H1 (cell line): ENCODE data around the gene DDX4. TPM values are rescaled to one million over a fixed set of nuclear protein-coding genes. Genes with fewer than 3 reads are reported as not detected.

ENCODE experiments used
- CTCF ChIA-PET: fragments of 300-600 bp; sonication (Branson Sonifier 250); formaldehyde crosslinking; loops from one replicate; lab custom pipeline; 2021; ENCODE audit not compliant: partially characterized antibody; lab: Charles Lee
- POLR2A ChIA-PET: fragments of 300-600 bp; sonication (Branson Sonifier 250); formaldehyde crosslinking; loops from one replicate; lab custom pipeline; 2021; ENCODE audit warnings: inconsistent platforms; ENCODE audit not compliant: partially characterized antibody; lab: Charles Lee
- DNase-seq, 2 experiments: peaks; one replicate each; pipeline versions ENCODE4 v3.0.0 to v3.0.0-alpha.2; 2010 to 2022; ENCODE audit warnings: low spot score in 2 of 2, low read depth in 1 of 2, mixed read lengths in 1 of 2
- FAIRE-seq: peaks from 2 replicates; lab custom pipeline; 2011; peaks lifted over from hg19 to GRCh38; lab: Jason Lieb, UNC
- H2AFZ ChIP-seq: 2 replicates; pipeline ENCODE4 v1.8.1; 2012; ENCODE audit warnings: low read length, inconsistent platforms
- H2AK5ac ChIP-seq: 2 replicates; pipeline ENCODE4 v1.6.1; 2013; ENCODE audit warnings: low read depth, low read length
- H2BK120ac ChIP-seq: replicated peaks from 2 replicates; pipeline ENCODE3; 2013; ENCODE audit warnings: low read depth, low read length, inconsistent platforms
- H2BK12ac ChIP-seq: 2 replicates; pipeline ENCODE4 v1.6.1; 2013; ENCODE audit warnings: low read depth, low read length
- H2BK15ac ChIP-seq: 2 replicates; pipeline ENCODE4 v1.6.1; 2013; ENCODE audit warnings: low read length
- H2BK20ac ChIP-seq: 2 replicates; pipeline ENCODE4 v1.6.1; 2013; ENCODE audit warnings: low read length
- H2BK5ac ChIP-seq: 2 replicates; pipeline ENCODE4 v1.6.1; 2013; ENCODE audit warnings: low read depth, low read length
- H3K14ac ChIP-seq: 2 replicates; pipeline ENCODE4 v1.6.1; 2013; ENCODE audit warnings: inconsistent platforms; ENCODE audit not compliant: insufficient read length
- H3K18ac ChIP-seq: 2 replicates; pipeline ENCODE4 v1.6.1; 2013; ENCODE audit warnings: low read length; ENCODE audit errors: extremely low read depth
- H3K23ac ChIP-seq: 2 replicates; pipeline ENCODE4 v1.6.1; 2013; ENCODE audit warnings: inconsistent platforms; ENCODE audit not compliant: insufficient read length
- H3K23me2 ChIP-seq: 2 replicates; pipeline ENCODE4 v1.6.1; 2013; ENCODE audit warnings: low read depth, low read length
- H3K27ac ChIP-seq: 2 replicates; pipeline ENCODE4 v1.6.1; 2011; ENCODE audit warnings: low read depth, low read length, inconsistent platforms
- H3K27me3 ChIP-seq, 4 experiments: replicated peaks in 1 of 4; 1 replicate in 1 of 4; 2 replicates in 3 of 4; pipeline versions ENCODE4 v1.6.1 to v1.8.1; 2011 to 2013; ENCODE audit warnings: low read length in 3 of 4, mild to moderate bottlenecking in 3 of 4, inconsistent platforms in 2 of 4, mixed read lengths in 2 of 4, moderate library complexity in 1 of 4; ENCODE audit not compliant: control insufficient read depth in 3 of 4, insufficient read depth in 3 of 4; ENCODE audit errors: extremely low read depth in 1 of 4
- H3K36me3 ChIP-seq, 4 experiments: 2 replicates each; pipeline versions ENCODE4 v1.6.1 to v1.8.1; 2011 to 2013; ENCODE audit warnings: mild to moderate bottlenecking in 4 of 4, low read length in 3 of 4, moderate library complexity in 2 of 4, control low read depth in 1 of 4, inconsistent platforms in 1 of 4; ENCODE audit not compliant: insufficient read depth in 4 of 4, control insufficient read depth in 2 of 4
- H3K4ac ChIP-seq: replicated peaks from 2 replicates; pipeline ENCODE3; 2013; ENCODE audit warnings: low read length, low read depth, mixed read lengths, inconsistent platforms; ENCODE audit not compliant: insufficient read length
- H3K4me1 ChIP-seq, 4 experiments: replicated peaks in 1 of 4; 1 replicate in 1 of 4; 2 replicates in 3 of 4; pipeline versions ENCODE4 v1.6.1 to v1.8.1; 2011 to 2013; ENCODE audit warnings: low read length in 3 of 4, inconsistent platforms in 2 of 4, mixed read lengths in 1 of 4; ENCODE audit not compliant: insufficient read depth in 4 of 4, control insufficient read depth in 3 of 4
- H3K4me2 ChIP-seq, 2 experiments: 2 replicates each; pipeline versions ENCODE4 v1.6.1 to v1.8.1; 2011 to 2013; ENCODE audit warnings: low read depth in 2 of 2, low read length in 2 of 2, control low read depth in 1 of 2, inconsistent platforms in 1 of 2, mild to moderate bottlenecking in 1 of 2; ENCODE audit not compliant: insufficient read depth in 1 of 2
- H3K4me3 ChIP-seq, 4 experiments: fragments of 200-600, 300-600 bp in 1 of 4; sonication (generic), shearing (Covaris generic), sonication (Bioruptor Twin) in 1 of 4; 2 replicates each; pipeline versions ENCODE4 v1.5.1 to v1.8.1; 2011 to 2016; ENCODE audit warnings: low read length in 4 of 4, low read depth in 3 of 4, control low read depth in 2 of 4, inconsistent platforms in 2 of 4, mild to moderate bottlenecking in 2 of 4, mixed read lengths in 1 of 4, moderate library complexity in 1 of 4; ENCODE audit not compliant: insufficient read depth in 2 of 4; ENCODE audit errors: extremely low read depth in 1 of 4
- H3K56ac ChIP-seq: replicated peaks from 2 replicates; pipeline ENCODE3; 2013; ENCODE audit warnings: low read depth, mild to moderate bottlenecking, mixed read lengths, low read length, inconsistent platforms; ENCODE audit not compliant: insufficient read length
- H3K79me1 ChIP-seq: 2 replicates; pipeline ENCODE4 v1.6.1; 2013; ENCODE audit warnings: low read depth, low read length, control low read depth
- H3K79me2 ChIP-seq, 2 experiments: 2 replicates each; pipeline versions ENCODE4 v1.6.1 to v1.8.1; 2012 to 2013; ENCODE audit warnings: low read length in 2 of 2, mild to moderate bottlenecking in 2 of 2, inconsistent platforms in 1 of 2; ENCODE audit not compliant: insufficient read depth in 2 of 2, control insufficient read depth in 1 of 2
- H3K9ac ChIP-seq, 4 experiments: replicated peaks in 1 of 4; 1 replicate in 1 of 4; 2 replicates in 3 of 4; pipeline versions ENCODE4 v1.6.1 to v1.8.1; 2011 to 2013; ENCODE audit warnings: low read depth in 3 of 4, low read length in 3 of 4, control low read depth in 2 of 4, mild to moderate bottlenecking in 2 of 4, moderate library complexity in 2 of 4, inconsistent platforms in 1 of 4; ENCODE audit errors: extremely low read depth in 1 of 4
- H3K9me3 ChIP-seq, 2 experiments: 2 replicates each; pipeline versions ENCODE4 v1.6.1 to v1.8.1; 2012 to 2013; ENCODE audit warnings: mild to moderate bottlenecking in 2 of 2, moderate library complexity in 2 of 2, control low read depth in 1 of 2, inconsistent platforms in 1 of 2, low read depth in 1 of 2, low read length in 1 of 2, mixed read lengths in 1 of 2; ENCODE audit not compliant: insufficient read depth in 2 of 2
- H4K20me1 ChIP-seq, 2 experiments: replicated peaks in 1 of 2; 2 replicates each; pipeline versions ENCODE3 to v1.8.1; 2011 to 2013; ENCODE audit warnings: inconsistent platforms in 2 of 2, low read length in 2 of 2, mild to moderate bottlenecking in 1 of 2; ENCODE audit not compliant: insufficient read depth in 2 of 2, control insufficient read depth in 1 of 2
- H4K5ac ChIP-seq: 2 replicates; pipeline ENCODE4 v1.6.1; 2013; ENCODE audit warnings: low read length, low read depth, mixed read lengths, inconsistent platforms; ENCODE audit not compliant: insufficient read length
- H4K8ac ChIP-seq: 2 replicates; pipeline ENCODE4 v1.8.0; 2013; ENCODE audit warnings: mild to moderate bottlenecking, moderate library complexity, low read length, inconsistent platforms; ENCODE audit not compliant: insufficient read depth; ENCODE audit errors: extremely low read depth
- H4K91ac ChIP-seq: replicated peaks from 2 replicates; pipeline ENCODE3; 2013; ENCODE audit warnings: low read length, mixed read lengths, inconsistent platforms; ENCODE audit not compliant: insufficient read length
- CHD1 ChIP-seq: IDR thresholded peaks from 2 replicates; pipeline ENCODE4 v1.6.1; 2012; ENCODE audit warnings: low read depth, low read length, improper control_type of control experiment
- POU5F1 ChIP-seq: IDR thresholded peaks from 2 replicates; pipeline ENCODE4 v1.6.1; 2011; ENCODE audit warnings: low read depth, mild to moderate bottlenecking, low read length, moderate library complexity
- SRF ChIP-seq: IDR thresholded peaks from 2 replicates; pipeline ENCODE4 v1.6.1; 2011; ENCODE audit warnings: mild to moderate bottlenecking, low read depth, low read length, moderate library complexity
- WGBS, 2 experiments: shearing (Covaris generic) in 1 of 2; methylation state at CpG; one replicate each; pipeline versions ENCODE4 v1.1.6 to v1.1.7; 2013 to 2015; ENCODE audit warnings: low lambda C conversion rate in 2 of 2, mixed read lengths in 2 of 2, inconsistent platforms in 1 of 2, low coverage in 1 of 2, missing lambda C conversion rate in 1 of 2; ENCODE audit not compliant: insufficient replicate concordance in 2 of 2, insufficient coverage in 1 of 2, insufficient read length in 1 of 2; ENCODE audit errors: extremely low coverage in 1 of 2, missing lambda C conversion rate in 1 of 2; 5-methylcytosine and 5-hydroxymethylcytosine counted together
- polyA plus RNA-seq, 7 experiments: library from polyadenylated mRNA; depleted of rRNA in 3 of 7; stranded (reverse) in 5 of 7; unstranded in 2 of 7; fragments of >200 nt in 5 of 7; fragments of 200-250 nt in 2 of 7; gene quantifications; 1 replicate in 5 of 7; 2 replicates in 1 of 7; 4 replicates in 1 of 7; pipeline versions ENCODE4 v1.2.1 to v1.2.3, GENCODE V29; 2011 to 2013; ENCODE audit warnings: missing spikeins in 2 of 7, mixed read lengths in 2 of 7
- total RNA-seq: library from RNA; stranded (reverse); fragmentation: NEBNext Ultra II Directional; extraction: Animal tissue kit (Norgen Biotek cat#: 25700); gene quantifications from 2 replicates; pipeline ENCODE4 v1.2.1, GENCODE V29; 2021

DDX4 gene
- total and polyA plus RNA-seq, 2 of the 8 experiments (the other 6 are each of a cell fraction or from before 2014, with no cell fraction given): 0.15 TPM; not detected in 1

DNA sequence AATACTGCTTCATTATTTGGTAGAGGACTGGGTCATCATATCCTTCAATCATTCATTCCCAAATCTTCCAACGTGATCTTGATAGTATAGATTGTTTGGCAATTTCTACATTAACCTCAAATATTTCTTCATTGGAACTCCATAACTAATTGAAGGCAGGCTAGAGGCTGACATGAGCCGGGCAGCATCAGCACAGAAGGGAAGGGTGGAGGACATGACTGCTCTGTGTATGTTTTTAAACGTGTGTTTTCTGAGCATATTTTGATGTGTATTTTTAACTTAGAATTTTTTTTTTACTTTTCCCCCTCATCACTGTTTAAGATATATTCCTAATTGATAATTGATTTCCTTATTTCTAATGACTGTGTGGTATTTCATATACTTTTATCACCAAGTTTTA, 12.6 kb downstream of the DDX4 start:
- ChIA-PET CTCF (no interaction called here), POLR2A (interaction anchor here (0.9 kb wide), 1 partner anchor 8 kb away, joined by 3 read pairs; no protein-coding TSS in a partner anchor)
- H2BK5ac ChIP-seq: no peak overlapping the region
- H2BK120ac ChIP-seq: no peak overlapping the region
- no peak overlapping the region for H3K56ac ChIP-seq
- no peak overlapping the region for H3K4ac ChIP-seq
- no peak overlapping the region for H3K23ac ChIP-seq
- H3K18ac ChIP-seq: no peak overlapping the region
- no peaks in the 10 kb centered on the region for H3K23me2 ChIP-seq
- H2BK15ac ChIP-seq: no peak overlapping the region
- no peak overlapping the region for H2BK12ac ChIP-seq
- H3K79me1 ChIP-seq: no peaks in the 10 kb centered on the region
- H3K79me2 ChIP-seq: no peaks in the 10 kb centered on the region
- no peak overlapping the region for H2BK20ac ChIP-seq
- H4K91ac ChIP-seq: no peak overlapping the region
- FAIRE-seq (no peak), DNase-seq (no peak)
- H4K5ac ChIP-seq: no peak overlapping the region
- TF ChIP-seq SRF (no peak), POU5F1 (no peak), CHD1 (no peak)
- H4K20me1 ChIP-seq: no peaks in the 10 kb centered on the region
- no peak overlapping the region for H3K4me2 ChIP-seq
- no peaks in the 10 kb centered on the region for H3K36me3 ChIP-seq
- H3K4me3 ChIP-seq: no peak overlapping the region
- H2AK5ac ChIP-seq: no peak overlapping the region
- WGBS, 2 experiments: 87% methylated on average over 3 of the region's 3 CpGs; no CpG with 5 or more reads in 1 of the 2 experiments
- no peaks in the 10 kb centered on the region for H3K4me1 ChIP-seq
- H3K27ac ChIP-seq: no peak overlapping the region
- no peaks in the 10 kb centered on the region for H3K9me3 ChIP-seq
- no peak overlapping the region for H2AFZ ChIP-seq
- H3K14ac ChIP-seq: no peak overlapping the region
- no peak overlapping the region for H4K8ac ChIP-seq
- H3K9ac ChIP-seq: no peak overlapping the region
- no peaks in the 10 kb centered on the region for H3K27me3 ChIP-seq
